OCI-LY1 (cell line): ENCODE measurements around the gene PIAS3.

Experiments
- CTCF ChIP-seq: fragments of 200-600 bp; sonication (generic), shearing (Covaris generic); IDR thresholded peaks from 2 replicates; pipeline ENCODE4 v1.5.1; 2017; ENCODE audit warnings: mild to moderate bottlenecking, antibody characterized with exemption, low read length, moderate library complexity, mixed read lengths
- EZH2 ChIP-seq: fragments of 200-600 bp; sonication (generic), shearing (Covaris generic); IDR thresholded peaks from 2 replicates; pipeline ENCODE4 v1.8.0; 2017; ENCODE audit warnings: borderline replicate concordance, mixed run types, mild to moderate bottlenecking, antibody characterized with exemption, low read length, moderate library complexity, mixed read lengths

GRCh38 chr1:145892486-145893087 is 33.7 kb upstream of the PIAS3 start:
- TF ChIP-seq EZH2: no peak
- TF ChIP-seq CTCF: no peak
